ENCODE measurements around the gene SZT2. TPM values are rescaled to one million over a fixed set of nuclear protein-coding genes. Genes with fewer than 3 reads are reported as not detected.

SZT2 gene
- total RNA-seq, 1 donor from 2014 or later: 33.6 TPM

- Mint-ChIP-seq H3K9me3 (ENCODE audit: low read depth) (no peaks in the 10 kb centered on the region), H3K36me3 (ENCODE audit: low read depth) (peaks cover 34% of the 10 kb centered on the region), H3K27ac (ENCODE audit: unreplicated experiment) (no peak overlapping the region), H3K4me1 (ENCODE audit: low read depth) (peaks cover 6% of the 10 kb centered on the region), H3K4me3 (ENCODE audit: unreplicated experiment) (no peak overlapping the region), H3K27me3 (ENCODE audit: low read depth) (no peaks in the 10 kb centered on the region)
- TF ChIP-seq CTCF (IDR thresholded peaks at IDR 0.05): no peak
- no peak for DNase-seq (ENCODE audit: low spot score)
Measured at GRCh38 chr1:43437031-43437973, 47.6 kb downstream of the SZT2 start.

GRCh38 chr1:43438006-43438405 is 48.3 kb downstream of the SZT2 start:
- no peaks in the 10 kb centered on the region for H3K9me3 Mint-ChIP-seq (ENCODE audit: low read depth)

GRCh38 chr1:43438576-43438952 is 48.9 kb downstream of the SZT2 start:
- no peak overlapping the region for H3K27ac Mint-ChIP-seq (ENCODE audit: unreplicated experiment)
- no peak for TF ChIP-seq CTCF (IDR thresholded peaks at IDR 0.05)
- no peak overlapping the region for H3K4me3 Mint-ChIP-seq (ENCODE audit: unreplicated experiment)
- H3K4me1 Mint-ChIP-seq (ENCODE audit: low read depth): peaks cover 6% of the 10 kb centered on the region
- H3K27me3 Mint-ChIP-seq (ENCODE audit: low read depth): no peaks in the 10 kb centered on the region
- peaks cover 26% of the 10 kb centered on the region for H3K36me3 Mint-ChIP-seq (ENCODE audit: low read depth)
- no peaks in the 10 kb centered on the region for H3K9me3 Mint-ChIP-seq (ENCODE audit: low read depth)
- DNase-seq (ENCODE audit: low spot score): no peak

More at GRCh38 chr1:43438006-43438405, 48.3 kb downstream of the SZT2 start:
- Mint-ChIP-seq H3K27me3 (ENCODE audit: low read depth) (no peaks in the 10 kb centered on the region), H3K36me3 (ENCODE audit: low read depth) (peaks cover 29% of the 10 kb centered on the region), H3K4me3 (ENCODE audit: unreplicated experiment) (no peak overlapping the region), H3K27ac (ENCODE audit: unreplicated experiment) (no peak overlapping the region), H3K4me1 (ENCODE audit: low read depth) (peaks cover 6% of the 10 kb centered on the region)
- no peak for DNase-seq (ENCODE audit: low spot score)
- no peak for TF ChIP-seq CTCF (IDR thresholded peaks at IDR 0.05)

- peaks cover 25% of the 10 kb centered on the region for H3K36me3 Mint-ChIP-seq (ENCODE audit: low read depth)
- peaks cover 6% of the 10 kb centered on the region for H3K4me1 Mint-ChIP-seq (ENCODE audit: low read depth)
- no peaks in the 10 kb centered on the region for H3K27me3 Mint-ChIP-seq (ENCODE audit: low read depth)
- H3K27ac Mint-ChIP-seq (ENCODE audit: unreplicated experiment): no peak overlapping the region
- DNase-seq (ENCODE audit: low spot score): no peak
- no peak overlapping the region for H3K4me3 Mint-ChIP-seq (ENCODE audit: unreplicated experiment)
- TF ChIP-seq CTCF (IDR thresholded peaks at IDR 0.05): no peak
- H3K9me3 Mint-ChIP-seq (ENCODE audit: low read depth): no peaks in the 10 kb centered on the region
Measured at GRCh38 chr1:43438953-43439581, 49.4 kb downstream of the SZT2 start.

- no peak for TF ChIP-seq CTCF (IDR thresholded peaks at IDR 0.05)
- Mint-ChIP-seq H3K36me3 (ENCODE audit: low read depth) (peaks cover 22% of the 10 kb centered on the region), H3K27ac (ENCODE audit: unreplicated experiment) (no peak overlapping the region), H3K9me3 (ENCODE audit: low read depth) (no peaks in the 10 kb centered on the region), H3K4me3 (ENCODE audit: unreplicated experiment) (no peak overlapping the region), H3K4me1 (ENCODE audit: low read depth) (peaks cover 6% of the 10 kb centered on the region), H3K27me3 (ENCODE audit: low read depth) (no peaks in the 10 kb centered on the region)
- DNase-seq (ENCODE audit: low spot score): no peak
Measured at GRCh38 chr1:43439781-43440180, 50.1 kb downstream of the SZT2 start.

Measured in chondrocyte (in vitro differentiated cells).